NOMO-1 treated with dmso at 0.1 percent for 144 hours (cell line): ENCODE results near the gene SLC25A10.
"Not testable (repeated sequence)": the region's sequence is repeated elsewhere in the genome, so short reads cannot be mapped to it uniquely, and the experiment has no call there.

Experiments
- DNase-seq: peaks from one replicate; lab custom pipeline; 2025; ENCODE audit not compliant: unreplicated experiment; lab: John Stamatoyannopoulos, UW

Gene SLC25A10

DNA sequence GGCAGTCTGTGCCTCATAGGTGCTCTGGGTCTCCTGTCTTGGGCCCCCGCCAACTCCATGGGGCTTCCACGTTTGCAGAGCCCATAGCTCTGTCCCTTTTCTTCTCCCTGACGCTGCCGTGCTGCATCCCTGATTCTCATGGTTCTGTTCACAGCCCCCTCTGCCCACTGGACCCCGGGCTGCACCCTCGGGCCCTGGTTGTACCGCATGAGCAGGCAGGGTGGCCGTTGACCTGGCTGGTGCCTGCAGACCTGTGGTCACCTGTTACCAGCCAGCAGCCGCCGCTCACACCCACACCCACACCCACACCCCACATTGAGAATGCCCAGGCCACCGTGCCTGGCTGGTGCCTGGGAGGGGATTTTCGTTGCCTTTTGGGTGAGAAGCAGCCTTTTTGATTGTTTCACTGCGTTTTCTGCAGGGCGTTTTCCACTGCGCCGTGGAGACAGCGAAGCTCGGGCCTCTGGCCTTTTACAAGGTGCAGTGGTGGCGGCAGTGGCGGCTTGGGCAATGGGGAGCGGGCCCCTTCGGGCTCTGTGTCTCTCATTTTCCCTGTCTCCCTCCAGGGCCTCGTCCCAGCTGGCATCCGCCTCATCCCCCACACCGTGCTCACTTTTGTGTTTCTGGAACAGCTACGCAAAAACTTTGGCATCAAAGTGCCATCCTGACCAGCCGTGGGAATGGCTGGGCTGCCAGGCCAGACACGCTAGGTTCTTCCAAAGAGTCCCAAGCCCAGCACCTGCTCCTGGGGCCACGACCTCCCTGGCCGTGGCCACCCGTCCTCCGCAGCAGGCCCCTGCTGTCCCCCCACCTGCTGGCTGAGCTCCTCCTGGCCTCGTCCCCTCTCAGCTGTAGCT lies 7.6 kb downstream of the SLC25A10 start:
- DNase-seq, result no peak

- DNase-seq, result no peak
Observed at GRCh38 chr17:81720267-81721071, 8.4 kb downstream of the SLC25A10 start.

DNA sequence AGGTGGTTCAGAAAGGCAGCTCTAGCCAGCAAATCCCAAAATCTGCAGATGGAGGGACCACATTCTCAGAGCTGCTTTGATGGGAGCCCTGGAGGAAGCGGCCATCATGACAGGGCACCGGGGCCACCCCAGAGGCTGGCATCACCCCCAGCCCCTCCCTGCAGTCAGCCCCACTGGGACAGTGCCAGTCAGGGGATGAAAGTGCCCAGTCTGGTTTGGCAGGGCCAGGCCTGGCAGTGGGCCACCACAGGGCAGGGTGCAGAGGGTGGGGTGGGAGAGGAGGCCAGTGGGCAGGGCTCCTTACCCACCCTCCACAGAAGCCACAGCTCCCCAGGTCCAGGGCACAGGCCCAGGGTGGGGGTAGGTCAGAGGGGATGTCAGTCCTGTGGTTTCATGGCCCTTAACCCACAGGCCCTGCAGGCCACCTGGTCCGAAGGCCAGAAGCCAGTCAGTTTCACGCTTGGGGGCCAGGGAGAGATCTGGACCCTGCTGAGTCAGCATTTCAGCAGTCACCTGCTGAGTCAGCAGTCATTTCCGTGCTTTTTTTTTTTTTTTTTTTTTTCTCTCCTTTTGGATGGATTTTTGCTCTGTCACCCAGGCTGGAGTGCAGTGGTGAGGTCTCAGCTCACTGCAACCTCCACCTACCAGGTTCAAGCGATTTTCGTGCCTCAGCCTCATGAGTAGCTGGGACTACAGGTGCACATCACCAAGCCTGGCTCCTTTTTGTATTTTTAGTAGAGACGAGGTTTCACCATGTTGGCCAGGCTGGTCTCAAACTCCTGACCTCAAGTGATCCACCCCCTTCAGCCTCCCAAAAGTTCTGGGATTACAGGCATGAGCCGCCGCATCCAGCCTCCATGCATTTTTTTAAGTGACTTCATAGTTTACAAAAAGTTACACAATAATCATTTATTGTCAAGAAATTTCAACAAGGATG lies 10.4 kb downstream of the SLC25A10 start:
- no peak for DNase-seq

GRCh38 chr17:81723651-81724209 lies 11.6 kb downstream of the SLC25A10 start:
- no peak for DNase-seq

DNA sequence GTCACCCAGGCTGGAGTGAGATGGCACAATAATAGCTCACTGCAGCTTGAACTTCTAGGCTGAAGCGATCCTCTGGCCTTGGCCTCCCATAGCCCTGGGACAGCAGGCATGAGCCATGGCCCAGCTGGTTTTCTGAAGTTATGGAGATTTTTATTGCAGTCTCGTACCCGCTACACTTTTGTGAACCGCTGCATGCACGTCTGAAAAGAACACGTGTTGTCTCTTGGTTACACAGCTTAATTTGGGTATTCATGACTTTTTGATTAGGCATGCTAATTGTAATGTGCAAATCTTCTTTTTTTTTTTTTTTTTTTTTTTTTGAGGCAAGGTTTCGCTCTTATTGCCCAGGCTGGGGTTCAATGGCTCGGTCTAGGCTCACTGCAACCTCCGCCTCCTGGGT lies 13.4 kb downstream of the SLC25A10 start:
- DNase-seq, result no peak

GRCh38 chr17:81726004-81726403 lies 13.9 kb downstream of the SLC25A10 start:
- DNase-seq, result no peak

DNA sequence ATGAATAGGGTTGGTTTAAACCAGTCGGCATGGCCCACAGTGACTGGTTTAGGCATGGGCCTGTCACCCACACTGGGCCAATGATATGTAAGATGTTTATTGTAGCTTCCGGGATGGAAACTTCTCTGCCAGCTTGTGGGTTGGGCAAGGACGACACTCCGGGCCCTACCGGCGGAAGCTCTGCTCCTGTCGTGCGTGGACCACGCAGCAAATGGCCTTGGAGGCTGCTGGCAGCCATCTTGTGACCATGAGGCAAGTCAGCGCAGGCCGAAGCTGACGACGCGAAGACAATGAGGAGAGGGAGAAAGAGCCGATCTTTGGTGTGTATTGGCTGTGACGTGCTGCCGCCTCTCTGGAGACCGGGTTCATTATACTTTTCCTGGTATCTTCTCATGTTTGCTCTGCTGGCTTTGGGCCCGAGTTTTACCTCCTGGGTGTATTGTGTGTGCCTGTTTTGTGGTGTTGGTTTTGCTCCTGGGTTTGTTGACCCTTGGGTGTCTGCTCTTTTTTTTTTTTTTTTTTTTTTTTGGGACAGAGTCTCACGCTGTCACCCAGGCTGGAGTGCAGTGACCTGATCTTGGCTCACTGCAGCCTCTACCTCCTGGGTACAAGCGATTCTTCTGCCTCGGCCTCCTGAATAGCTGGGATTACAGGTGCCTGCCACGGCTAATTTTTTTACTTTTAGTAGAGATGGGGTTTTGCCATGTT lies 15.4 kb downstream of the SLC25A10 start:
- no peak for DNase-seq

- peak; percentile 73 for DNase-seq
Observed at GRCh38 chr17:81733507-81734404, 21.7 kb downstream of the SLC25A10 start.

GRCh38 chr17:81734405-81735263 lies 22.6 kb downstream of the SLC25A10 start:
- DNase-seq, result no peak

- DNase-seq, result peak; percentile 98
Observed at GRCh38 chr17:81735264-81736102, 23.4 kb downstream of the SLC25A10 start.

DNA sequence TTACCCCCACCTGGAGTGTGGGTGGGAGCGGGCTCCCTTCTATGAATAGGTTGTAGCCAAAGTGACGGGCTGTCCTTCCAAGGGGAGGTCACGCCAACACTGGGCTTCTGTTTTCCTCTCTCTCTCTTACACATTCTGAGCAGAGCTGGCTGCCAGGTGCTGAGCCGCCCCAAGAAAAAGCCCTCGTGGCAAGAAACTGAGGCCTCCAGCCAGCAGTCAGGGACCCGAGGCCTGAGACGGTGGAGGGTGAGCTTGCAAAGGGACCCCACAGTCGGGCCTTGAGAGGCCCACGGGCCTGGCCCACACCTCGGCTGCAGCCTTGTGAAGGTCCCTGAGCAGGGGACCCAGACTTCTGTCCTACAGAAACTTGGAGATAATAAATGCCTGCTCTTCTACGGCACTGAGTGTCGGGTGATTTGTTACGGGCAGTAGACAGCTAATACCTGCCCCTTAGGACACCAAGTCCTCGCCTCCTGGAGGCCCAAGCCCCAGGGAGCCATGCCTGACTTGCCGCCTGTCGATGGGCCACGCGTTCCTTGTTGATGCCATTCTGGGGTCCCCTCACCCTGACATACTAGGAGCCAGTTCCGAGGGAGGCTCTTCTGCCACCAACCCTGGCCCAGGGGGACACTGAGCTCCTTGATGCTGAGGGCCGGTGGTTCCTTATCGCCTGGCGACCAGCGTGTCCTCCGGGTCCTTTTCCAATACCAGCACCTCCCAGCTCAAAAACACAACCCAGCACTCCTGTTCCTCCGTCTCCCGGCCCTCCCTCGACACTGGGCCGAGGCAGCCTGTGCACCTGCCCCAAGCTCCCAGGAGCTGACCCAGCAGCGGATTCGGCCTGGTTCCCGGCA lies 26.1 kb downstream of the SLC25A10 start:
- no peak for DNase-seq

DNA sequence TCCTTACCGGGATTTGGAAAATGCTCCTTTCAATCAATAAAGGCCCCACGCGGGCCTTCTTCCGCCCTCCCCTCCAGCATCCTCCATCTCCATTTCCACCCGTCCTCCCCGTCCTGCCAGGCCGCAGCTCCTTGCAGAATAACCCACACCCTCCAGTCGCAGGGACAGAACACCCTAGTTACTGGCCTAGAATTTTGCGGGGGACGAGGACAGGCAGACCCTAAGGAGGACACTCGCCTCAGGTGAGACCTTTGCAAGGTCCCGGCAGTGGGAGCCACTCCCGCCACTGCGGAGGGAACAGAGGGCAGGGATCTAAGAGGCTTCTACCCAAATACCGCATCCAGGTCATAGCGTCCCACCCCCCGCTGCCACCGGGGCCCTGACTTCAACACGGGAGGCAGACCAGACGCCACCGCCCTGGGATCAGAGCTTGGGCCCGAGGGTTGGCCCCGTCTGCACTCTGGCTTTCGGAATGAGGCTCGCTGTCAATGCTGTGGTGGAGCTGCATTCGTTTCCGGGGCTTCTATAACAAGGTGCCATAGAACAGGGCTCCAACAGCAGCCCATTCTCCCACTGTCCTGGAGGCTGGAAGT lies 26.8 kb downstream of the SLC25A10 start:
- no peak for DNase-seq

GRCh38 chr17:81739593-81739992 lies 27.5 kb downstream of the SLC25A10 start:
- not testable (repeated sequence) for DNase-seq

GRCh38 chr17:81740395-81740961 lies 28.4 kb downstream of the SLC25A10 start:
- no peak for DNase-seq

DNA sequence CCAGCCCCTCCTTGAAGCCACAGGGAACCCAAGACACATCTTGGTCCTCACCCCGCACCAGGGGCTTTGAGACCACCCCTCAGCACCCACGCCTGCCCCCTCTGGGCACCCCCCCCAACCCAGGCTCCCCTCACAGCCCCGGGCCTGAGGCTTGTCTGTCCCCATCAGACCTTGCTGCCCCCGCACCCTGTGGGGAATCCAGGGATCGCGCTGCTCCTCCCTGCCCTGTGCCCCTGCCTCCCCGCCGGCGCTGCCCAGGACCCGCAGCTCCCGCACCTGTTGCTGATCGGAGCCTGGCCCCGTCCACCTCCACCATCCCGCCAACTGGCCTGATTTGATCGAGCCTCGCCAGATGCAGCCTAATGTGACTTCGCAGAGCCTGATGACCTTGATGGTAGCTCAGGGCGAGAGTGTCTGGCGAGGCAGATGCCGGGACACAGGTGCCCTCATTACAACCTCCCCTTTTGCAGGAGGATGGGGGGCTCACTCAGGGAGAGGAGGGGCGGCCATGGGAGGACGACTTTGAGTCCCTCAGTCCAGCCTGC lies 29.0 kb downstream of the SLC25A10 start:
- DNase-seq, result no peak
